Epidermal melanocyte (primary cell): ENCODE data around the gene NRXN3.

ENCODE experiments used
- DNase-seq: peaks from one replicate; pipeline ENCODE4 v3.0.0; 2011; ENCODE audit warnings: low spot score; ENCODE audit not compliant: insufficient read length

NRXN3 gene

DNA sequence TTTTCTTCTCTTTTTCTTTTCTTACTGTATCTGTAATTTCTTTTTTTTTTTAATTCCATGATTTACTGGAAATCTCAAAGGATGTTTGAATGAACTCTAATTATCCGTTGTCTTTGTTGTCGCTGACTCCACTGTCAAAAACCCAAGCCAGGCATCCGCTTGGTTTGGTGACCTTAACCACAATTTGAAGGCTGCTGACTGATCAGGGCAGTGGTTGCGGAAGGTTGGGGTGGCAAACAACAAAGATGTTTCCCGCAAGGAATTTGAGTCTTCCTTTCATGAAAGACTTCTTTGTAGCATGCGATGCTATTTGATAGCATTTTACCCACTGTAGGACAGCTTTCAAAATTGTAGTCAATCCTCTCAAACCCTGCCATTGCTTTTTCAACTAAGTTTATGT, 1027.3 kb downstream of the NRXN3 start:
- no peak for DNase-seq

DNA sequence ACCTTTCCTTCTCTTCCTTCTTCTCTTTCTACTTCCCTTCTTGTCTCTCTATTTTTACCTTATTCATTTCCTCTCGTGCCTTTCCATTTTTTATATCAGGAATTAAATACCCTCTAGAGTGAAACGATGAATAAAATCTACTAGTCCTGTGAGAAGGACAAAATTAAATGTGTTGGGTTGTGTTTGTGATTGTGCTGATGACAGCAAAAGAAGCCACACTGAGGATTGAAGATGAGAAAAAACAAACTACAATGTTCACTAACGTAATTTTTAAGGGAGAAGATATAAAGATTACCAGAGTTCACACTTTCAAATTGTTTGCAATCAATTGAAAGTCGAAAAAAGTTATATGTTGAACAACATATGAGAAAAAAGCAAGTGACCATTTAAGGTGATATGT, 1029.0 kb downstream of the NRXN3 start:
- DNase-seq = no peak

DNA sequence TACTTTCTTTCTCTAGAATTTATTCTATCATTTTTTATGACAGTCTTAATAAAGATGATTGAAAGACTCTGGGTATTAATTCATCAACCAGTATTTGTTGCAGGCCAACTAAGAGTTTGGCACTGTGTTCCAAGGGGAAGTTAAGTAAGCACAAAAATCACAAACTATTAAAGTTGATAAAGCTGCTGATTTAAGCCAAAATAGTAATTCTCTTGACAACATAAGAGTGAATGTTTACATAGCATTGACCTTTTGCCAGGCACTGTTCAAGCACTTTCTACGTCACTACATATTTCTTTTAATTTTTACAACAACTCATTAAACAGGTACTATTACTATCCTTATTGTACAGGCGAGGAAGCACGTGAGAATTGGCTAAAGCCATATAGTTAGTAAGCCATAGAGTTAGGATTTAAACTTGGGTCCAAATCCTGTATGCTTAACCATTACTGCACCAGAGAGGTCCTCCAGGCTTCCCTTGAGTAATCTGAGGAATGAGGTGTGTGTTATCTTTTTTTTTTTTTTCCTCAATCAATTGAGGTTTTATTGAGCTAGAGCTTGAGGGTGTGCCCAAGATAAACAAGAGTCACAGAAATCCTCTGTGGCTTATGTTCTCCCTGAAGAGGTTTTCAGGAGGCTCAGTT, 1031.5 kb downstream of the NRXN3 start:
- no peak for DNase-seq

DNA sequence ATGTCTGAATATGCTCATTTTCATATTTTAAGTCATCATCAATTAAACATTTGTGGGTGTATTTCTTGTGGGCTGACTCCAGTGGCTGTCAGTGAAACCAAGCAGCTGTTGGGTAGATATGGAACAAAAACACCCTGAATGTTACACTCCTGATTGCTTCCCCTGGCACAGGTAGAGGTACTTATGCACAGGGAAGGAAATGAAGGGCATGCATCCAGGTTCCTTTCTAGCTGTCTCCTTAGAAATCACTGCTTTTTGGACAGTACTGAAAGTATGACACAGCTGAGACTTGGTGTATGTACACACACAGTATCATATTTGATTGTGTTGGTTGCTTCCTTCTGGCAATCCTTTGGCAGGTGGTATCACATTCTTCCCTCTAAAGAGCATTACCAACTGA, 1034.4 kb downstream of the NRXN3 start:
- DNase-seq = no peak

DNA sequence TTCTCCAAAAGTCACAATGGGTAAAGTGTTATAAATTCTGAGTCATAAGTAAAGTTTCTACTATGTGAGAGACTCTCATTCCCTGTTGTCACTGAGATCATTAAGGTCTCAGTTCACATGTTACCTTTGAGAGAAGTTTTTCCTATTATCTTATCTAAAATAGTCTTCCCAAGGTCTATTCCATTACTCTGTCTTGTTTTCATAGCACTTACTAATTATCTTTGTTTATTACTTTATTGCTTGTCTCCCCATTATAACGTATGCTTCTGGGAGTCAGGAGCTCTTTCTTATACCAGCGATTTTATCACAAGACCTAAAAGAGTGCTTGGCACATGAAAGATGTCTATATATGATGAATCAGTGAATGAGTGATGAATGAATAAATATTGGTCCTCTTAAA, 1039.2 kb downstream of the NRXN3 start:
- no peak for DNase-seq

DNA sequence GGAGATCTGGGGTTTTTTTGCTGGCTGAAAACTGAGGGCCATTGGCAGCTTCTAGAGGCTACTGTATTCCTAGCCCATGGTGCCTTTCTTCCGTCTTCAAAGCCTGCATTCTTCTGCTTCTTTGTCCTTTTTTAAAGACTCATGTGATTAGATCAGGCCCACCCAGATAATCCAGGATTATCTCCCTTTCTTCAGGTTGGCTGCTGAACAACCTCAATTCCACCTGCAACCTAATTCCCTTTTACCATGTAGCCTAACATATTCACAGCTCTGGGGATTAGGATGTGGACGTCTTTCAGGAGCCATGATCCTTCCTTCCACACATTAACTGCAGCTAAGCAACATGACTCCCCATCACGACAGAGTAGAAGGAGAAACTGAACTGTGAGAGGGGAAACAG, 1055.6 kb downstream of the NRXN3 start:
- no peak for DNase-seq

DNA sequence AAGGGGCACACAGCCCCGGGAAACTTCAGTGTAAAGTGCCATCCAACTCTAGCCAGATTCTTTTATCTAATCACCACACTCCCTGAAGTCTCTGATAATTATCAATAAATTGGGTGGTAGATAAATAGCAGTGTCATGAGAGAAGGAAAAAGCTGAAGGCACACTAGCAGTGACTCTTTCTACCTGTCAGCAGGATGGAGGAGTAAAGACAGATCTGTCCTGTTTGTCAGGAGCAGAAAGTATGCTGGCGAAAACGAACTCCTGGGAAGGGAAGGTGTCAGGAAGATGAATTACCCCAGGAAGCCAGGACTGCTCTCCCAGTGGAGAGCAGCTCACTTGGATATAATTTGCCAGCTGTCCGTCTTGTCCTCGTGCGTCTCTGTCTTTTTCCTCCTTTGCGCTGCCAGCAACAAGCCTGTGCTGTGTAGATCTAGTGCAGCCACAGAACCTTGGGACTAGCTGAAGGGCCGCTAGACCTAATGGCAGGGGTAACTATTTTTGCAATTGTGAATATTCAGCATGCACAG, 1059.3 kb downstream of the NRXN3 start:
- no peak for DNase-seq

DNA sequence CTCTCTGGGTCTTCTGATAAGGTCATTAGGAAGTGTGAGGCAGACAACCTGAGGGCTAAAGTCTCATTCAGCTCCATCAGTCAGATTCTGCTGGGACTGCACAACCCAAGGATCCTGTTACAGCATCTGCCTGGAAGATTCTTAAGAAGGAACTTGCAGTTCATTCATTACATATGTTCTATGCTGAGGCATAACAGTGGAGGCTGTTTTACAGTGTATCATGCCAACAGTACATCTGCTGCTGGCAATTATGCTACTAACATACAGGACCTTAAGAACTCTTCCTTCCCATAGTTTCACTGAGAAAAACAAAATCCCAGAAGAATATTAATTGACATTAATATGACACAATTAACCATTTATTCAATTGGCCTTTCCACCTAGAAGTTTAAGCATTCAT, 1072.5 kb downstream of the NRXN3 start:
- DNase-seq = no peak

DNA sequence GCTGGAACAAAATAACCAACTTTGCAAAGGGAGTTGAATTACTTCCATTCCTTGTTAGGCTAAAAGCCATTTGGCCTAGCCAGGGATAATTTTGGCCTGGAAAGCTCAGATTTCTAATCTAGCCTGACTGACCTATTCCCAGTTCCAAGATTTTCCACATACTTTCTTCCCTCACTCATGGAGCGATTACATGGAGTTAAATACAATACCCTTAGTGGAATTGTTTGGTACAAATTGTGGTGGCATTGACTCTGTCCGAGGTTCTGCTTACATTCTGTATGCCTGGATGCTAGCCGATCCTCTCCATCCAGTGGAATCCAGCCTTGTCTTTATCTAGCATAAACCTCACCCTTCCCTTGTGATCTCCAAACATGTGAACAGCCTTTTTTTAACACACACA, 1076.0 kb downstream of the NRXN3 start:
- no peak for DNase-seq

DNA sequence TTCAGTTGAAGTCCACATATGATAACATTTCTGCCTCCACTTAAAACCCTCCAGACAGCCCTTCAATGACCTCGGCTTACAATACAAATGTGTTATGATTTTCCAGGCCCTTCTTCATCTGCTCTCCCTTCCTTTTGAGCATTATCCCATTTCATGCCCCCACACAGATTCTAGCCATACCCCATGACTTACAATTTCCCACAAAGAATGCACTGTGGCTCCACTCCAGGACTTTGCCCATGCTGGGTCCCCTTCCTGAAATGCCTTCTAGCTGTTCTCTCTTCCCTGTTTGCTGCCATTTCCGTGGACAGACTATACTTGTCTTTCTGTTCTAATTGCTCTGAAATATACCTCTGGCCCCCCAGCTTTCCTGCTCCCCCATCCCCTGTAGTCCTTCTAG, 1078.0 kb downstream of the NRXN3 start:
- DNase-seq = no peak

DNA sequence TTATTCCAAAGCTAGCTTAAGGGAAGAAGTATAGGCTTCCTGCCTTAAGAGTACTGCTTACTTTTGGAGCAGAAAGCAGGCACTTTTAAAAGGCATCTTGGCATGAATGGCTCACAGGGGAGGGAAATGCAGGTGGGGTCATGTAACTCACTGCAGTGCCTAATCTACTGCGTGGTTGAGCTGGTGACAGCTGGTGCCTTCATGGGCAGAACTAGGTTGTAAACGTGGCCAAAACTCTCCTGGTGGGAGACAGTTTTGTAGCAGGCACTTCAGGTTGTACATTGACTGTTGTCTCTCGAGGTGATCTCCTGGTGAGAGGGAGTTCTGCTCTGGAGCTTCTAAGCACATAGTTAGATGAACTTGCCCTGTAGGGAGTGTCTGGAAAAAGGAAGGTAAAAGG, 1078.6 kb downstream of the NRXN3 start:
- no peak for DNase-seq

DNA sequence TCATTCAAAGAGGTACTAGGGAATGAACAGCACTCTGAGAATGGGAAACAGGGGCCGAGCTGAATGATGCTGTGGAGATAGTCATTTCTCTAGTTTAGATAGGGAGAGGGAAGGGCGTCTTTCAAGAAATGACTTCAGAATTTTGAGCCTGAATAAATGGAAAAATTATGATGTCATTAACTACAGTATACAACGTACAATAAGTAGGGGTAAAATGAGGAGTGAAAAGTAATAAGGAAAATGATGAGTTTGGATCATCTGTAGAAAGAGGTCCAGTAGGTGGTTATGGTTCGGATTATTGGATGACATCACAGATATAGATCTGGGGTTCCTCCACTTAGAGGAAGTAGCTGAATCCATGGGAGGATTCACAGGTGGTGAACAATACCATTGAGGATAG, 1081.1 kb downstream of the NRXN3 start:
- no peak for DNase-seq

DNA sequence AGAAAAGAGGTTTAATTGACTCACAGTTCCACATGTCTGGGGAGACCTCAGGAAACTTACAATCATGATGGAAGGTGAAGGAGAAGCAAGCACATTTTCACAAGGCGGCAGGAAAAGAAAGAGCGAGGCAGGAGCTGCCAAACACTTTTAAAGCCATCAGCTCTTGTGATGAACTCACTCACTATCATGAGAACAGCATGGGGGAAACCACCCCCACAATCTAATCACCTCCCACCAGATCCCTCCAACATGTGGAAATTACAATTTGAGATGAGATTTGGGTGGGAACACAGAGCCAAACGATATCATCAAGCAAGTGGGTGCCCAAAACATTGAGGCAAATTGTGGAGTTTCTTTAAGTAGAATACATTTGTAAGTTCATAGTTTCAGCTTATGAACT, 1083.4 kb downstream of the NRXN3 start:
- no peak for DNase-seq

DNA sequence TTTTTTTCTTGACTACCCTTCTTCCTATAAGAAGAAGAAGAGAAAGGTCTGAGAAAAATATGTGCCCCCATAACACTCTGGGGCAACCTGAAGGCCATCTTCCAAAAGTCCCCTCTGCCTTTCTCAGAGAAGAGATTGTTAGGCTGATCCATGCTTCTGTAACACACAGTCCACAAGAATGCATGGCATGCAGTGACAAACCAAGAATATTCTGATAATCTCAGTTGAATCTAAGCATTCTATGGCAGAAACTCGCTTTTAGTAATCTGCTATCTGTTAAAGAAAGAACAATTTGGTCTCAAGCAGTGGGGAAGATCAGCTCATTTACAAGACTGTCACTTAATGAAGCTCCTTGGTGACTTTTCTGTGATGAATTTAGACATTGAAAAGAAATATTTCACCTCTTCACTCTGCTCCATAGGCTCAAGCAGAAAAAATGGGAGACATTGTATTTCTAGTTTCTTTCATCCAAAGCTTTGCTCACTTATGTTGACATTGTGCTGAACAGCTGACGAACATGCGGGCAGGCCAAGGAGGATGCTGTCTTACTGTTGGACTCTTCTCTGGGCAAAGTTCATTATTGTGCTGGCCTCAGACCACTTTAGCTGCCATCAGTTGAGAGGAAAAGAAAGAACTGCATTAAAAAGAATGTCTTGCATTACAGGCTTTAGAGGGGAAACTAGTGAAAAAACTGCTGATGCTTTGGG, 1084.0 kb downstream of the NRXN3 start:
- DNase-seq = peak; percentile 29

DNA sequence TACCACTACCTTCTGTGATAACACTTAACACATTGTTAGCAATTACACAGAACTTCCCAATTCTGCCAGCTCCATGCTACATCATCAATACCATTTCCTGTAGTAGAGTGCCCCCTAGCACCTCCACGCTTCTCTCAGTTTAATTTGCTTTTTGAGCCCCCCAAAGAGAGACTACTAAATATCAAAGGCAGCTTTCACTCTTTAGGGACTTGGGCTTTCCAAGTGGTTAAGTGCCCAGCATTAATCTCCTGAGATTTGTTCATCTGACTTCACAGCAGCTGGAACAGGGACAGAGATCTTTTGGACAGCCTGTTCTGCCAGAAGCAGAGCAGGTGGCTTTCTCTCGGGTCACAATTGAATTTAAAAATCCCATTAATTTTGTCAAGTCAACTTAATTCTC, 1086.2 kb downstream of the NRXN3 start:
- no peak for DNase-seq

DNA sequence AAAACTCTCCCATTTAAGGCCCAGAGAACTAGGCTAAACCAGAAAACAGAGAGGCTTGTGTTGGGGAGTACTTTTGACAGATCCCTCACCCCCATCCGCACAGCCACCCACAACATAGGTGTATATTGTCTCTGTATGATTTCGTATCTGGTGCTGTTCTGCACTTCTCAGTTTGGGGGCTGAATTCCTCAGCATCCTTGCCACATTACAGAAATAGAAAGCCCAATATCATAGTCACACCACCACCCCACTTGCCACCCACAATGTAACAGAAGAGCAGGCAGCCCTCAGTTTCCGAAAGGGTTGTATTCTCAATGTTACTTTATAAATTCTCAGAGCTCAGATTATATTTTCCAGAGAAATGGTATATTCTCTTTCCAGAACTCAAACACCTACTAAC, 1090.2 kb downstream of the NRXN3 start:
- no peak for DNase-seq

DNA sequence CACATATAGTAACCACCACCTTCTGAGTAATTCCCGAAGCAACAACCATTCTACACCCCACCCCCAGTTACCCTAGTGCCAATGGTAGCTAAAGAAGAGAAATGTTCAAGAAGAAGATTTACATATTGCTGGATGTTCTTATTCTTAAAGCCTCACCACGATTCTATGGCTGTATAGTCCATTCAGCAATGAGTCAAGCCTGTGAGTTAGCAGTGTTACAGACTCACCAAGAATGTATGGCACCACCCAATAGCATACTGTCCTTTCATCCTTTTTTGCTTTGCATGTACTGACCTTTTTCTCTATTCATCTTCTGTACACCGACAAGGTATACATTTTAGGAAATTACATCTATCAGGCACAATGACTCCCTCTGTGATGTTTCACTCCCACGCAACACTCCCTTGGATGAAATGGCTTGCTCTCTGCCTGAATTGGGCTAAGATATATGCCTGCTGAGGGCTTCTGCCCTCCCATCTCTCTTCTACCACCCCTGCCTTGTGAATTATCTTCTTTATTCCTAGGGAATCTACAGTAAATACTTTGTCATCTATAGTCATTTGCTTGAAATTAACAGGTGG, 1095.3 kb downstream of the NRXN3 start:
- no peak for DNase-seq

DNA sequence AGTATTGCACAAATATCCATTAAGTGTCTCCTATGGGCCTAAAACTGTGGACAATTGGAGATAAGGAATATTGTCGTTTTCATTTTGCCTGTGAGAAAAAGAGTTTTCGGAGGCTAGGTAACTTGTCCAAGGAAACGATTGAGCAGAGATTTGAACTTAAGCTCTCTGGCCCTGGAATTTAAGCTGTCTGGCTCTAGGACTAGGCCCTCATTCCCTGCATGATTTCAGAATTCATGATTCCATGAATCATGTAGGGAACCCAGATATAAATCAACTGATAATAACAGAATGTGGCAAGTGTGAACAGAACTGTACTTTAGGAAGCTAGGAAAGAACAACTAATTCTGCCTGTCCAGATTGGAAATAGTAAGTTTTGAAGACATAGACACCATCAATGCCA, 1100.2 kb downstream of the NRXN3 start:
- no peak for DNase-seq

DNA sequence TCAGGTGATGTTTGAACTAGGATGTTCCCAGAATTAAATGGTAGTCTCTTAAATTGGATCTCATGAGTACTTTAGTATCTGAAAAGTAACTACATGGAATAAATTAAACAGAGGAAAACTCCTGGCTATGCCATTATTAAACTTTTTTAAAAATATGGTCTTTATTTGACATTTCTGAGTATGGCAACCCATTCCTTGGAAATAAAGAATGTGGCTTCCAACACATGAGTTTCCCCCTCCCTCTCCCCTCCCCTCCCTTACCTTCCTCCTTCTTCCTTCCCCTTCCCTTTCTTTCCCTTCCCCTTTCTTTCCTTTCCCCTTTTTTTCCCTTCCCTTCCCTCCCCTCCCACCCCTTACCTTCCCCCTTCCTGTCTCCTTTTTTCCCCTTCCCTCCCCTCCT, 1100.9 kb downstream of the NRXN3 start:
- DNase-seq = no peak

DNA sequence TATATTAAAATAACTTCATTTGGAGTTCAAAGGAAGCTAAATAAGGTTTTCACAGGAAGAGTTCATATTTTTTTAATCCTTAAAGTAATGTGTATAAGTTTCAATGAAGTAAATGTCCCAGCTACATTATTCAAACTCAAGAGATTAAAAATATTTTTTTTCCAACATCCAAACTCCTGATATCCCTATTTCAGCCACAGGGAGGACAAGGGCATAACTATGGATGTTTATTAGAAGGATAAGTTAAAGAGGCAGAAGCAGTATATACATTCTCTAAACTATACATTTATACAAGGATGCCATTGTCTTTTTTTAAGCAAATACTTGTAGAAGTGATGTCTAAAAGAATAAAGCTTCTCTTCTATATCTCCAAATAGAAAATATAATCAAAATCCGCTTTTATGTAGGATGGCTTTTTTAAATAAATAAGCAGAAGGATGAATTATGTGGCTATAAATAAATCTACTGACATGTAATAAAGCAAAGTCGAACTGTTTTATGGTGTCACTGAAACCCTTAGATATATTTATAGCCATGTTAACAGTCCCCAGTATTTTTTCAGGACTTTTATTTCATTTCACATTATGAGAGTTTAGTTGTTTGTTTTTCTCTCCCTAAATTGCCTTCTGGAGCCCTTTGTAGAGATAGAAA, 1104.6 kb downstream of the NRXN3 start:
- DNase-seq = no peak

DNA sequence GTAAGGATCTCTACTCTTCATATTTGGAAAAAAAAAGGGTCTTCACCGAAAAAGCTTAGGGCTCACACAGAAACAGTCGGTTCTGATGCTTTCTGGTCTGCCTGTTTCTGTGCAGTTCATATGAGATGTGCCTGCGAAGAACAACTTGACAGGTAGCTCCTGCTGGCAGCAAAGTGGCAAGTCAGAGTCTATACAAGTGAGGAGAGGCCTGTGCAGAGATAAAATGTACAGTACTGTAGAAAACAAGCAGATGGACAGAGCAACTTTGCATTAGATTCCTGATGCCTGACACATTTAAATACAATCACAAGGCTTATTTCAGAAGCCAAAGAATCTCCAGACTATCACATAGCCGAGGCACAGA, 1105.1 kb downstream of the NRXN3 start:
- no peak for DNase-seq

DNA sequence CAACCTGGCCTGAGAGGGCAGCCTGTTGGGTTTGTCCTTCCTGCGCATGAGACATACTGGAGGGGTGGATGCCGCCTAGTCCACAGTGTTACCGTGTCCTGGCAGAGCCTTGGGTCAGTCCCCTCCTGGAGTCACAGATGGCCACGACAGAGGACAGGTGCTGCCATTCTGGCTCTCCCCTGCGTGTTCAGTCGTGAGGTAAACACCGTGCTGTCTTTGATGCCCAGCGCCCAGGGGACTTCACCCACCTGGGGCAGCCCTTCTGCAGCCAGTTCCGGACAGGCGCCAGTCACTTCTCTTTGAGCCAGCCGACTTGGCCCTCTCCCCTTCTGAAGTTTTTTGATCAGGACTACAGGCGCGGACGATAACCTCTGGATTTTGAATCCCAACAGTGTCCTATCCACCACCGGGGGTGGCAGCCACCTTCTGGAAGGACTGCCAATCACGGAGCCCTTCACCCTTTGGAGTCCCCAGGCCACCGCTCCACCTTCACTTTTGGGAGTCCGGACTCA, 1108.2 kb downstream of the NRXN3 start:
- DNase-seq = no peak
